NCI-H1048 (cell line): ENCODE data around the gene CCDC136.

Source experiments
- DNase-seq: peaks from one replicate; lab custom pipeline; 2025; lab: John Stamatoyannopoulos, UW

Gene CCDC136

DNA sequence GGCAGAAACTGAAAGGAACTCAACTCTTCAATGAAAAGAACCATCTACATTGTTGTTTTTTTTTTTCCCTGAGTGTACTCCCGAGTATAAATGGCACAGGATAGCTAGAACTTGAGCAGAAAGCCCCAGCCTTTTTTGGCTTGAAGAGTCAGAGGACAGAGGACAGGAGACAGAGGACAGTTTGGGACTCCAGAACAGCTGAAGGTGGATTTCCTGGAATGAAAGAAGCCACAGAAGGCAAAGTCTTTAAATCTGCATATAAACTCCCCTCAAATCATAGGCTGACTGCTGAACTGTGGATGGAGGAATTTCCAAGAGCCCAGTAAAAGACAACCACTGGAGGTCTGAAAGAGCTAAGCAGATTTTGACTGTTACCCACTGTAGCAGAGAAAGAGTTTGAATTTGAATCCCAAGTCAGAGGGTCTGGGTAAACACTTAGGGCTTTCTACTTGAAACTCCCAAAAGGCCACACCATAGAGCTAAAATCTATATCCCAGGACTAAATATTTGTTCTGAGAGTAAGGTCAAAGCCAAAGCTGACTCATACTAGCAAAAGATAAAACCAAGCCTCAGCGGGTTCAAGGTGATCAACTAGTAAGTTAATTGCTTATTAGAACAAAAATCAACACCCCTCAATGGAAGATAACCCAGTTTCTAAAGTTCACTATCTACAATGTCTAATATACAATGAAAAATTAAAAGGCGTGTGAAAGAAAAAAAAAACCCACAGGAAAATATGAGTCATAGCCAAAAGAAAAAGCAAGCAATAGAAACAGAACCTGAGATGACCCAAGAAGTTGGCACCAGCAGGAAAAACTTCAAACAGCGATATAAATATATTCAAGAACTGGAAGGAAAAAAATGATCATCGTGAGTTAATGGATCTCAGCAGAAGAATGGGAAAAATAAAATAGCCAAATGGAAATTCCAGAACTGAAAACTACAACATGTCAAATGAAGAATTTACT is 14.3 kb upstream of the CCDC136 start:
- DNase-seq = no peak

DNA sequence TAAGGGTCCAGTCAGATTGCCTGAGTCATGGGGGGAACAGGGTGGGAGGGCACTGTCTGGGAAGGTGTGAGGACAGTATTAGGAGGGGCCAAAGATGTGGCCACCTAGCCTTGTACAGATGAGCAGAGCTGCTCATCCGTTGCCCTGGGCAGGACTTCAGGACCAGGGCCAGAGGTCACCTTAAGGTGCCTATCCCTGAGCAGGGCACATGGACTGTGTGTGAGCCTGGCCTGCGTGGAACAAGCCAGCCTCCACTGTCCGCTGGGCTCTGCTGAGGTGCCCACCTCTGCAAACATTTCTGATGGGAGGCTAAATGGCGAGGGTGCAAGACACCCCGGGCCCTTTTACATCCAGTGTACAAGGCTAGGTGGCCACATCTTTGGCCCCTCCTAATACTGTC is 12.8 kb upstream of the CCDC136 start:
- DNase-seq = no peak

DNA sequence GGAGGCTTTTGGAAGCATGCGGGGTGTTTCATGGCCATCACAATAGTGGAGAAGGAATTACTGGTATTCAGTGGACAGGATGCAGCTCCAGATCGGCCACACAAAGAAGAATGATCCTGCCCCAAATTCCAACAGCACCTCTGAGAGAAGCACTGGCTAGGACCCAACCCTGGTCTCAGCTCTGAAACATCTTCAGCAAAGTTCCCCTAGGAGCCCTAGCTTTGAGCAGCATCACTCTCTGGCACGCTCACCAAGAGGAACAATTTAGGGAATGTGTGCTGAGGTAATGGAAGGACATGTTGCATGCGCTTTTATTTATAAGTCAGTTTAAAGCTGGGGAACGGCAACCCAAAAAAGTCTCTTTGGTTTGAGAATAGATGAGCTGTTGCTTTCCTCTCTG is 10.6 kb upstream of the CCDC136 start:
- no peak for DNase-seq

DNA sequence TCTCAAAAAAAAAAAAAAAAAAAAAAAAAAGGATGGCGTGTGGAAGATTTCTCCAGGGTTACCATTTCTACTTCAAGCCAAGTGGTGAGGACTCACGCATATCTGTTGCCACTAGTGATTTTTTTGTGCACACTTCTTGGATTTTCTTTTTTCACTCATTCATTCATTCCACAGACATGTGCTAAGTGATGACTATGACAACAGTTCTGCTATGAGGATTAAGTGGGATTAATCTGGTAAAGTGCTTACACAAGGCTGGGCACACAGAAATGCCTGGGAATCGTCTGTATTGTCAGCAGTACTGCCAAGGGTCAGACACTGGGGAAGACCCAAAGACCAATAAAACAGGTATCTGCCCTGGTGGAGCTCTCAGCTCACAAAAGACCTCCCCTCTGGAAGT is 9.9 kb upstream of the CCDC136 start:
- DNase-seq = no peak

DNA sequence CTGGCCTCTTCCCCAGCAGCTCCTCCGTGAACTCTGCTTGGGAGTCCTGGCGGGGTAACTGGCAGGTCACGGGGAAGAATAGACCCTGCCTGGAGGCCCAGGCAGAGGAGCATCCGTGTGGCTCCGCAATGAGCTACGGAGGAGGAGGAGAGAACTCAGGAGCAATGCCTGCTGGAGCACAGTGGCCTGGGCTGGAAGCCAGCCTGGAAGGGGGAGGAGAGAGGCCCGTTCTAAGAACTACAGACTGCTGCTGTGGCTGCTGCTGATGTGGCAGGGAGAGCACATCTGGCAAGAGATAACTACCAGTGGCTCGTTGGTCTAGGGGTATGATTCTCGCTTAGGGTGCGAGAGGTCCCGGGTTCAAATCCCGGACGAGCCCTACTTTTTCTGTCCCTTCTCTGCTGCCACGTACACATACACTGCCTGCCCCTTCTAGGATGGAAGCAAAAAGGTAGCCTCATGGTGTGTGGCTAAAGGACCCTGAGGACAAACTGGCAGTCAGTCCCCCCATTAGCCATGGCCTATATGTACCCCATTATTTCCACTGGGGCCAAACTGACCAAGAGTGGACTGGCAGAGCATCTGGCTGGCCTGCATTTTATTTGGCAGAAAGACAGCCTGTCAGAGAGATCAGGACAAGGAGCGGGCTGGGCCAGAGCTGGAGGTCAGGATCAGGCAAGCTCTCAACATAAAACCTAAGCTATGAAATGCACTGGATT is 8.5 kb upstream of the CCDC136 start:
- no peak for DNase-seq

DNA sequence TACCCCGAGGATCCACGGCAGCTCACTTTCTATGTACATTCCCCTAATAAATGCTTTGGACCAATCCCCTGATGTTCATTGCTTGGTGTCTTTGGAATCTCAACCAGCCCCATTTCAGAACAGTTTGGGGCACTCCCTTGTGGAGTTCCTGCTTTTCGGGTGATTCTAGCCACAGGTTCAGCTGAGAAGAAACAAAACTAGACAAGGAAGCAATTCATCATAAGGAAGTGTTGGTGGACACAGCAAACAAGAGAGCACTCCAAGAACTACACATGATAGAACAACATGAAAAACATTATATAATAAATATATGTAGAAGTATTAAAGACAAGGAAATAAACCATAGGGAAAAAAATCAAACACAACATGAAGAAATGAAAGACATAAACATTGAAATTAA is 6.0 kb upstream of the CCDC136 start:
- no peak for DNase-seq

DNA sequence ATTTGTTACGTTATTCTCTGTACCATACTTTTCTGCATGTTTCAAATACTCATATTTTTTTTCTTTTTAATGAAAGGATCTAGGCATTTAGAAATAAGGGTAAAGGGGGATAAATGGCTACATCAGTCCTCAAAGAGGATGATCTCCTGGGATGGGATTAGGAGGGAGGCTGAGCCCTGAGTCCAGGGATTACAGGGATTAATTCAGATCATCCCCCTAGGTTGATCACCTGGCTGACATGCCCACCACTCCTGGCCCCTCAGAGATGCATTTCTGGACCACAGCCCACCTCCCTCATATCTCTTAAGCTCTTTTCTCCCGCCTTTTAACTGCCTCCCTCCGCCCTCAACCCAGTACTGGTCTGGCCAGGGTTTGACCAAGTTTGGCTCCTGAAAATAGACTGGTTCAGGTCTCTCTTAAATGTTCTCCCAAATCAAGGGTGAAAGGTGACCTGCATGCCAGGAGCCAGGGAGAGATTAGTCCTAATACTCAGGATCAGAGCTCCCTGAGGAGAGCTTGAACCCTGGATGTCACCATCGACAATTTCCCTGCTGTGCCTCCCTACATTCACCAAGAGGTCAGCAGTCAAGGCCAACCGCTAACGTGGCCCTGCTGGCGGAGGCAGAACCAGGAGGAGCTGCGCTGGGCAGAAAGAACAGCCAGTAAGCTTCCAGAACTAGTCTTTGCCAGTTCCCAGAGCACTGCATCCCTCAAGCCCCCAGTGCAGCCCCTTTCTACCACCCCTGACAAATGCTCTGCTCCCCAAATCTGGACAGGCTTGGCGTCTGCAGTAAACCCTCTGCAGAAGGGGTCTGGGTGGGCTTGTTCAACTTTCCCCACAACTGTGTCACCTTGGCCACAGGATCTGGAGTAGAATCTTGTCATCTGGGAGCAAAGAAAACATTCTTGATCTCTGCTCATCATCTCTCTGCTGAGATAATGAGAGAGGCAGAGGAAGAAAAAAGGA is 3.0 kb upstream of the CCDC136 start:
- DNase-seq = no peak

DNA sequence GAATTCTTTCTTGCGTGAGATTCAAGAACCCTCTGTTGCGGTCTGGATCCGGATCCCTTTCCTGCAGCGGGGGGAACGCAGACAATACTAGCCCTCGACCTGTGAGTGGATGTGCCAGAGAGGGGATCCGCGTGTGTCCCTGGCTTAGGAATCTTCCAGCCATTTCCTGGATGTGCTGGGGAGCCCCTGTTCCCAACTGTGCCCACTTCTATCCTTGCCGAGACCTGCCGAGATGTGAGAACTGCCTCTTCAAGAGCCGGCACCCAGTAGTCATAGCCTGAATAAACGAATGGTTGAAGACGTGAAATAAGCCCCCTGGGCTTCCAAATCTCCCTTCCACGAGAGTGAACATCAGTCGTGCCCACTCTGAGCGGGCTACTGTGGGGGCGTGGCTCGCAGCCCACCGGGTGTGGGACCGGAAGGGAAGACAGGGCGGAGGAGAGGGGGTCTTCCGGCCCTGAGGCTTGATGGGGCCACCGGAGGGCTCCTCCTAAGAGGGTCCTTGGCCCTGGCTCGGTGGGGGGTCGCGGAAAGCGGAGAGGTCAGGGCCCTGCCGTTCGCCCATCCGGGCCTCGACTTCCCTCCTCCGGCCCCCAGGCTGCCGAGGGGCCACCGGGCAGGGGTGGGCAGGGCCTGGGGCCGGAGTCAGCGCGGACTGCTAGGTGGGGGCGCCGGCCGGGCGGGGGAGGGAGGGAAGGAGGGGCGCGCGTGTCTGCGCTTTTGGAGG is 1.3 kb upstream of the CCDC136 start:
- DNase-seq = no peak

DNA sequence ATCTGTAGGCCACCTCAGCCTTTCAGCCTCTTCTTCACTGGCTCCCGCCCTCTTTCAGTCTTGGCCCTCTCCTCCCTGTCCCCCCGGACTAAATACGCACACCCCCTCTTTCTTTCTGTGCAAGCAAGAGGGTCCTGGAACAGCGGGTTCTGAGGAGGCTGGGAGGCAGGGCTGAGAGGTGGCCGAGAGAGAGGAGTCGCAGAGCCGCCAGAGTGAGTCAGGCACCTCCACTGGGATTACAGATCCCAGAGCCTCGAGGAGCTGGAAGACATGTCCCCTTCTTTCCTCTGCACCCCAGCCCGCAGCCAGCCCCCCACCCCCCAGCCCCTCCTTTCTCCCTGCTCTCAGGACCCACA is 182 bp downstream of the CCDC136 start:
- no peak for DNase-seq

DNA sequence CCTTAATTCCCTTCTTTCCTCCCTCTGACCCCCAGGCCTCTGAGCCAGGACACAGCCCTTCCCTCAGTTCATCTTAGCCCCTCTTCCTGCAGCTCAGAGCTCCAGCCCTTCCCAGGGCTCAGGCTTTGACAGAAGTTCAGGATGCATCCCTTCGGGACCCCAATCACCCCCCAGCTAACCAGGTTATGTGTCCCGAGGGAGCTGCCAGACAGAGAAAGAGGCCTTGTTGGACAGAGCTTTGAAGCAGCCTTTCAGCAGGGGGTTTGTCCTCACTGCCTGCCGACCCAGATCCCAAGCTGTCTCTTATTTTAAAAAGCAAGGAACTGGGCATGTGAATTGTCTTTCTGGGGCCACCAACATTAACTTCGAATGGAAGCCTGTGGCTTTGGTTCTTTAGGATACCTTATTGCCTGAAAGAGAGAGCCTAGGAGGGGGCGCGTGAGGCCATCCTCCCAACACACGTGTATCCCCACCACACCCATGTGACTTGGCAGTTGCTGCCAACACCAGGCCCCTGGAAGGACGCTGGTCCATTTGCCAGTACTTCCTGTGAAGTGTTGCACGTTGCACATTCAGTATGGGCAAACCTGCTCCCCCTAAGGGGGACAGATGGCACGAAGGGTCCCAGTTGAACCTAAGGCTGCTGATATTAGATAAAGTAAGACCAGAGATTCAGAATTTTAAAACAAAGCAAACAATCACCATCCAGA is 858 bp downstream of the CCDC136 start:
- DNase-seq = no peak

DNA sequence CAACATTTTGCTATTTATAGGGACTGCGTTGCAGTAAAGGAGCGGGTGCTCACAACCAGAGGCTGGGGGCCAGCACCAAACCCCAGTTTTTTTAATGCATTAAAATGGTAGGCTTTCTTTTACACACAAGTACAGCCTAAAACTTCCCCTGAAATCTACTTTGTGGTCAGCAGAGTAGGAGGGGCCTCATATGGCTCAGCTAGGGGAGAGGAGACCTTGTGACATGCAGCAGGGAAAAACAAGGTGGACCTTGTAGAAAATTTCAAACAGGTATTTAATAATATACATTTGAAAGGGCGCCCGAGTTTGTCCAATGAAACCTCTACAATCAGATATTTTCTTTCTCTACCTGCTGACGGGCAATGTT is 1.4 kb downstream of the CCDC136 start:
- no peak for DNase-seq

DNA sequence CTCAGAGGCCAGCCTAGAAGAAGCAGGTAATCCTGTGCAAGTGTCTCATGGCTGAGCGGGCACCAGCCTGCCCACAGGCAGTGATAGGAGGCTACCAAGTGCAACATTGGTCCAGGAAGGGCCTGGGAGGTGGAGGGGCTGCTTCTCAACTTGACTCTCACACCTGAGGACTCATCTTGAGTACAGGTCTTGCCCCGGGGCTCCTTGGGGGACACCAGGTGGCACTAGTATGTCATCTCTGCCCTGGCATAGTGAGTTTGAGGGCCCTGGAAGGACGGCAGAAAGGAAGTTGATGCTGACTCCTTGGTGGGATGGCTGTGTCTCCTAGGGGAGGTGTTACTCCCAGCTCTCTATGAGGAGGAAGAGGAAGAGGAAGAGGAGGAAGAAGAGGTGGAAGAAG is 2.3 kb downstream of the CCDC136 start:
- no peak for DNase-seq

DNA sequence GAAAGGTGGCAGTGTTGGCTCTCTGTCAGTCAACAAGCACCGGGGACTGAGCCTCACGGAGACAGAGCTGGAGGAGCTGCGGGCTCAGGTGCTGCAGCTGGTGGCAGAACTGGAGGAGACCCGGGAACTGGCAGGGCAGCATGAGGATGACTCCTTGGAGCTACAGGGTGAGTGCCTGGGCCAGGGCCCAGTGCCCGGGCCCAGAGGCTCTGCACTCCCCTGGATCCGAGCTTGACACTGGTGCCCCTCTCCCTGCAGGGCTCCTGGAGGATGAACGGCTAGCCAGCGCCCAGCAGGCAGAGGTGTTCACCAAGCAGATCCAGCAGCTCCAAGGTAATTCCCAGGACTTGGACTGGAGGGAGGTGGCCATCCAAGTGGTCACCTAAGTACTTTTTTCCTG is 2.7 kb downstream of the CCDC136 start:
- no peak for DNase-seq

DNA sequence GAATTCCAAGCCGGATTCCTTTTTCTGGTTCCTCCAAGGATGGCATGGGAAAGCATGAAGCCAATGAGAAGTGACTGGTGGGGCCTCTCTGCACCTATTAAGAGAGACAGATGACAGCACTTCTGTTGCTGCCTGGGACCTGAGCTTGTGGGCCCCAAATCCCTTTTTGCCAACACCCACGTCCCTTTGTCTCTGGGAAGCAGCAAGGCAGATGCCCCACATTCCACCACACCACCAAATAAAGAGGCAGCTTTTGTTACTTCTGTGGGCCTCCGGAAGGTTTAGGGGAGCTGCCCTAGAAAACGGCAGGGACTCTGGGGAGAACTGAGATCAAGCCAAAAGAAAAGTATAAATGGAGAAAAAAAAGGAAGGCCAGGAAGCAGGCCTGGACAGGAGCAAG is 3.4 kb downstream of the CCDC136 start:
- DNase-seq = no peak

DNA sequence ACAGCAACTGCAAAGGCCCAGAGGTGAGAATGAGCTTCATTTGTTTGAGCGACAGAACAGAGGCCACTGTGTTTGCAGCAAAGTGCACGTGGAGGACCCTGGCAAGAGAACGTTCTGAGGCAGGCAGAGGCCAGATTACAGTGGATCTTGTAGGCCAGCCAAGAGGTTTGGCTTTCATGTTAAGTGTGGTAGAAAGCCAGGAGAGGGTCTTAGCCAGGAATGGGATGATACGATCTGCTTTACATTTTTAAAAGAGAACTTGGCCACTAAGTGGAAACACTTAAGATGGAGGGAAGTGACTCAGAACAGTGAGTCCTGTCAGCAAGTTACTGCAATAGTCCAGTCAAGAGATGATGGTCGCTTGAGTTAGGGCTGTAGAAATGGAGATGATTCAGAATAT is 4.6 kb downstream of the CCDC136 start:
- no peak for DNase-seq

DNA sequence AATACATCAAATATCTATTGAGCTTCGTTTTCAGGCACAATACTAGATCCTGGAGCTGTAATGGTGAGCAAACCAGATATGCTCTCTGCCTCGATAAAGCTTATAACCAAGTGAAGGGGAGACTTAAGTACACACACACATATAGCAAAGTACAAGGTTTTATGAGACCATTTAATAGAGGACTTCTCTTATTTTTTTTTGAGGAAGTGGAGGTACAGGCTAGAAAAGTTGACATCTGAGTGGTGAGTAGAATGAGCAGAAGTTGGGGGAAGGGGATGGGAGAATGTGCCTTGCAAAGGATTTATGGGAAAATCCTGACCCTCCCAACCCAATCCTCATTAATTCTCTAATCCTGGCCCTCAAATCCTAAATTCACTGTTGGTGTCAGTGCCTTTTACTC is 7.7 kb downstream of the CCDC136 start:
- no peak for DNase-seq

DNA sequence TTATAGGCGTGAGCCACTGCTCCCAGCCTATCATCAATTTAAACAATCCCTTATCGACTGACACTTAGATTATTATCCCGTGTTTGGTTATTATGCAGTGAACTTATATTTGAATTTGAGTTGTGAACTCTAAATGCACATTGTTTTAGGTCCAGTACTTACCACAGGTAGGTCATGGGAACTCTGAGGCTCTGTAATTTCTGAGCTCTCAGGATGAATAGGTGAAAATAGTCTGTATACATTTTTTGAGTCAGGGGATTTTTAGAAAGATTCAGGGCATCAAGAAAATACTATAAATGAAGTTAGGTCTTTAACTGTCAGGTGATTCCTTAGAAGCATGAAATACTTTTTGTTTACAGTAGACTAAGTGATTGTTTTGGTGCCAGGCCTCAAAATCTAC is 8.8 kb downstream of the CCDC136 start:
- no peak for DNase-seq

DNA sequence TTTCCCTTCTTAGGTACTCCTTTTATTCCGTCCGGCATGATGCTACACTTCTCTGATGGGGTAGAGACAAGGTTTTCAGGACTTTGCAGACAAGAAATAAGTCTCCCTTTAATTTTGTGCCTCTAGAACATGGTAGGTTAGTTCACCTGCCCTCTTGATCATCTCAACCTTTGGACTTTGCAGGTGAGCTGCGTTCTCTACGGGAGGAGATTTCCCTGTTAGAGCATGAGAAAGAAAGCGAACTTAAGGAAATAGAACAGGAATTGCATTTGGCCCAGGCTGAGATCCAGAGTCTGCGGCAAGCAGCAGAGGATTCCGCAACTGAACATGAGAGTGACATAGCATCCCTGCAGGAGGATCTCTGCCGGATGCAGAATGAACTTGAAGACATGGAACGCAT is 9.2 kb downstream of the CCDC136 start:
- DNase-seq = no peak

DNA sequence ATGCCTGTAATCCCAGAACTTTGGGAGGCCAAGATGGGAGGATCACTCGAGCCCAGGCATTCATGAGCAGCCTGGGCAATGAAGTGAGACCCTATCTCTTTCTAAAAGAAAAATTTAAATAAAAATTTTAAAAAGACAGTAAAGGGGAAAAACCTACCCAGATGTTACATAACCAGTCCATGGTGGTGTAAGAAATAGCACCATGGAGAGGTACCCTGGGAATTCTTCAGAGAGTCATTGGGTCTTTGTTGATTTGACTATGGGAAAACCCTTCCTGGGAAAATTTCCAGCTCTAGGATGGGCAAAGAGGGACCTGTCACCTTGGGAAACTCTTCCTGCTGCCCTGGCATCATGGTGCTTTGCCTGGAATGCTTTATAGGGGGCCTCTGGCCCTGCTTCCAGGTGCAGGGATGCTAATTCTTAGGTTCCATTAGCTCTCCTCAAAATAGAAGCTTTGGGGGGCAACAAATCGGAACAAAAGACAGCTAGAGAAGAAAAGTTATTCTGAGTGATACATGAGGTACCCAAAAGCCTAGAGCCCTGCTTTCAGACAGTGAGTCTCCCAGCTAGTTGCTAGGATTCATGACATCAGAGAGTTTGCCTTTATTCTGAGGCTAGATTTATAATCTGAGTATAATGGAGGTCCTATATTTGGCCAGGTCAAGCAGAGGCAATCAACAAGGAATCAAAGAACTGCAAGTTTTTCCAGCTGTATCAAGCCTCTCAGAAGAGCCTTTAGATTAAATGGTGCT is 10.1 kb downstream of the CCDC136 start:
- no peak for DNase-seq

DNA sequence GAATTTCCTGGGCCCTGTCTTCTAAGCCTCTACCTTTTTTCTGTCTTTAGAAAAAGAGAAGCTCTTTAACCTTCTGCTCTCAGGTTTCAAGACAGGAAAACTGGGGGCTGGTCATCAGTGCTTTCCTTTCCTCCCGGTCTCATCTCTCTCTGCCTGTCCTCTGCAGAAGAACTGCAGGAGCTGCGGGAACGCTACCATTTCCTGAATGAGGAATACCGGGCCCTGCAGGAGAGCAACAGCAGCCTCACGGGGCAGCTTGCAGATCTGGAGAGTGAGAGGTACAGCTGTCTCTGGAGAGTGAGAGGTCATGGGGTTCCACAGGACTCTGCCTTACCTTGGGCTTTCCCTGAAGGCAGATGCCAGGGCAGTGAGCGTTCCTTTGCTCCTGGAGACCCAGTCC is 12.7 kb downstream of the CCDC136 start:
- no peak for DNase-seq
